ENCODE results near the gene ALKBH4. TPM values are rescaled to one million over a fixed set of nuclear protein-coding genes. Genes with fewer than 3 reads are reported as not detected.

The ALKBH4 gene
- total and polyA plus RNA-seq, 2 of the 8 experiments (the other 6 are each of a cell fraction or from before 2014, with no cell fraction given) = 10.2 to 16.6 TPM

DNA sequence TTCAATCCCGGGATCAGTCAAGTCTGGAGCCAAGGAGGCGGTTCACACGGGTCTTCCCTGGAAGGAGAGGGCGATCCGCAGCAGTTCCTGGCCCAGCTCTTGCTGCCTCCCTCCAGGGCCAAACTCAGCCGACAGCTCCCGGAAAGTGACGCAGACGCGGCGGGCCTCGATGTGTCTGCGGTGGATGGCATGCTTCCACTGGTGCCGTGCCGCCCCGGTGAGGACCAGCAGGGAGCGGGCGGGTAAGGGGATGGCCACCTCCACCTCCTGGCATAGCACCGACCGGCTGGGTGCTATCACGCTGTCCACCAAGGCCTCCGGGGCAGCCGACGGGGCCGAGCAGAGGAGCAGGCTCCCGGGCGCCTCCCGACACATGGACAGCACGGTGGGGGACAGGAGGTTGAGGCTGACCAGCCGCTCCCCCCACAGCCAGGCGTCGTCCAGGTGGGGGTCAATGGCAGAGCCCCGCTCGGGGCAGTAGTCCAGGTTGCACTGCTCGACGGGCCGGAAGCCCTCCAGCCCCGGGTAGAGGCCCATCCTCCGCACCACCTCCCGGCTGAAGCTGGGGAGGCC lies 7.2 kb downstream of the ALKBH4 start:
- H3K79me2 ChIP-seq (ENCODE audit: control insufficient read depth in 1 of 2, insufficient read depth in 2 of 2, low read length in 2 of 2) = no peaks in the 10 kb centered on the region; a peak in 1 of 4 replicates
- H3K18ac ChIP-seq (ENCODE audit: extremely low read depth, low read length) = no peak overlapping the region
- H4K5ac ChIP-seq (ENCODE audit: insufficient read length, low read depth, low read length) = no peak overlapping the region
- H2BK20ac ChIP-seq (ENCODE audit: low read length) = no peak overlapping the region
- DNase-seq (ENCODE audit: low read depth in 1 of 2, low spot score in 2 of 2) (no peak), FAIRE-seq (no peak)
- peaks cover 7 to 22% (median 17%) of the 10 kb centered on the region in 4 experiments; a peak in 5 of 8 replicates for H3K36me3 ChIP-seq (ENCODE audit: control insufficient read depth in 2 of 4, insufficient read depth in 4 of 4, low read length in 3 of 4)
- no peak overlapping the region for H3K23ac ChIP-seq (ENCODE audit: insufficient read length)
- no peaks in the 10 kb centered on the region for H3K23me2 ChIP-seq (ENCODE audit: low read depth, low read length)
- H2BK120ac ChIP-seq (replicated peaks; ENCODE audit: low read depth, low read length) = no peak overlapping the region
- no peaks in the 10 kb centered on the region for H3K4me1 ChIP-seq (replicated peaks in 1 of 4; ENCODE audit: control insufficient read depth in 3 of 4, insufficient read depth in 4 of 4, low read length in 3 of 4)
- H4K20me1 ChIP-seq (replicated peaks in 1 of 2; ENCODE audit: control insufficient read depth in 1 of 2, insufficient read depth in 2 of 2, low read length in 2 of 2) = peaks cover 0 to 2% of the 10 kb centered on the region in 2 experiments
- H3K4me3 ChIP-seq (ENCODE audit: extremely low read depth in 1 of 4, insufficient read depth in 2 of 4, low read depth in 3 of 4, low read length in 4 of 4) = no peak overlapping the region
- H3K56ac ChIP-seq (replicated peaks; ENCODE audit: insufficient read length, low read depth, low read length) = no peak overlapping the region
- no peak overlapping the region for H3K9ac ChIP-seq (replicated peaks in 1 of 4; ENCODE audit: extremely low read depth in 1 of 4, low read depth in 3 of 4, low read length in 3 of 4)
- no peaks in the 10 kb centered on the region for H3K9me3 ChIP-seq (ENCODE audit: insufficient read depth in 2 of 2, low read depth in 1 of 2, low read length in 1 of 2)
- H3K27ac ChIP-seq (ENCODE audit: low read depth, low read length) = no peak overlapping the region
- TF ChIP-seq GABPA (IDR thresholded peaks at IDR 0.05; ENCODE audit: borderline replicate concordance, insufficient read depth, low read length) = no peak
- TF ChIP-seq, protein P1, sequence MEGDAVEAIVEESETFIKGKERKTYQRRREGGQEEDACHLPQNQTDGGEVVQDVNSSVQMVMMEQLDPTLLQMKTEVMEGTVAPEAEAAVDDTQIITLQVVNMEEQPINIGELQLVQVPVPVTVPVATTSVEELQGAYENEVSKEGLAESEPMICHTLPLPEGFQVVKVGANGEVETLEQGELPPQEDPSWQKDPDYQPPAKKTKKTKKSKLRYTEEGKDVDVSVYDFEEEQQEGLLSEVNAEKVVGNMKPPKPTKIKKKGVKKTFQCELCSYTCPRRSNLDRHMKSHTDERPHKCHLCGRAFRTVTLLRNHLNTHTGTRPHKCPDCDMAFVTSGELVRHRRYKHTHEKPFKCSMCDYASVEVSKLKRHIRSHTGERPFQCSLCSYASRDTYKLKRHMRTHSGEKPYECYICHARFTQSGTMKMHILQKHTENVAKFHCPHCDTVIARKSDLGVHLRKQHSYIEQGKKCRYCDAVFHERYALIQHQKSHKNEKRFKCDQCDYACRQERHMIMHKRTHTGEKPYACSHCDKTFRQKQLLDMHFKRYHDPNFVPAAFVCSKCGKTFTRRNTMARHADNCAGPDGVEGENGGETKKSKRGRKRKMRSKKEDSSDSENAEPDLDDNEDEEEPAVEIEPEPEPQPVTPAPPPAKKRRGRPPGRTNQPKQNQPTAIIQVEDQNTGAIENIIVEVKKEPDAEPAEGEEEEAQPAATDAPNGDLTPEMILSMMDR (IDR thresholded peaks at IDR 0.05; ENCODE audit: control extremely low read depth in 1 of 3, insufficient read depth in 1 of 3, low read depth in 1 of 3, low read length in 3 of 3) = no peak
- TF ChIP-seq JUND (IDR thresholded peaks at IDR 0.05; ENCODE audit: low read length) = no peak
- no peak for TF ChIP-seq POLR2A (IDR thresholded peaks at IDR 0.05; ENCODE audit: control extremely low read depth in 1 of 2, low read depth in 2 of 2, low read length in 2 of 2)
- 97% methylated on average over 39 of the region's 40 CpGs; no CpG with 5 or more reads in 1 of the 2 experiments for WGBS, 2 experiments (ENCODE audit: extremely low coverage in 1 of 2, insufficient coverage in 1 of 2, insufficient read length in 1 of 2, insufficient replicate concordance in 2 of 2, low coverage in 1 of 2, low lambda C conversion rate in 2 of 2, missing lambda C conversion rate in 1 of 2)
- H3K4ac ChIP-seq (replicated peaks; ENCODE audit: insufficient read length, low read depth, low read length) = no peak overlapping the region
- H3K79me1 ChIP-seq (ENCODE audit: low read depth, low read length) = peaks cover 6% of the 10 kb centered on the region; the same call in 1 of the 2 replicates
- ChIA-PET CTCF (ENCODE audit: partially characterized antibody) (interaction anchor here (1.0 to 2.1 kb wide), 4 partner anchors 9 to 185 kb away, joined by 3 to 5 read pairs (median 4); no protein-coding TSS in a partner anchor), POLR2A (ENCODE audit: partially characterized antibody) (interaction anchor here (1.0 to 4.5 kb wide), 5 partner anchors 8 to 61 kb away, joined by 3 to 27 read pairs (median 6); partner anchors contain the start of gene PRKRIP1)
- no peak overlapping the region for H2BK15ac ChIP-seq (ENCODE audit: low read length)
- peak overlapping the region; percentile 68; the same call in 1 of the 2 replicates for H4K8ac ChIP-seq (ENCODE audit: extremely low read depth, insufficient read depth, low read length)
- H3K27me3 ChIP-seq (replicated peaks in 1 of 4; ENCODE audit: control insufficient read depth in 3 of 4, extremely low read depth in 1 of 4, insufficient read depth in 3 of 4, low read length in 3 of 4) = no peaks in the 10 kb centered on the region; a peak in 1 of 7 replicates
- H2BK5ac ChIP-seq (ENCODE audit: low read depth, low read length) = no peak overlapping the region
- H3K4me2 ChIP-seq (ENCODE audit: insufficient read depth in 1 of 2, low read depth in 2 of 2, low read length in 2 of 2) = no peak overlapping the region
- H4K91ac ChIP-seq (replicated peaks; ENCODE audit: insufficient read length, low read length) = no peak overlapping the region
- no peak overlapping the region for H2AK5ac ChIP-seq (ENCODE audit: low read depth, low read length)
- no peak overlapping the region for H2BK12ac ChIP-seq (ENCODE audit: low read depth, low read length)
- no peak overlapping the region for H3K14ac ChIP-seq (ENCODE audit: insufficient read length)
- no peak overlapping the region for H2AFZ ChIP-seq (ENCODE audit: low read length)
